Fibroblast of lung (primary cell): ENCODE measurements around the gene ADAD2. TPM values are rescaled to one million over a fixed set of nuclear protein-coding genes. Genes with fewer than 3 reads are reported as not detected.
"Not testable (repeated sequence)": the region's sequence is repeated elsewhere in the genome, so short reads cannot be mapped to it uniquely, and the experiment has no call there.

Experiments used
- DNase-seq, 2 donors: peaks; one replicate each; pipeline versions ENCODE4 v3.0.0 to v3.0.0-alpha.2; 2010; ENCODE audit warnings: low read depth in 2 of 2
- H2AFZ ChIP-seq: 2 replicates; pipeline ENCODE4 v1.5.1; 2012; ENCODE audit warnings: low read length, control low read depth, inconsistent platforms
- H3K27ac ChIP-seq: 2 replicates; pipeline ENCODE4 v1.5.1; 2011; ENCODE audit warnings: low read length, control low read depth; ENCODE audit not compliant: insufficient read depth
- H3K27me3 ChIP-seq: 2 replicates; pipeline ENCODE4 v1.5.1; 2011; ENCODE audit warnings: mild to moderate bottlenecking, low read length; ENCODE audit not compliant: control insufficient read depth, insufficient read depth
- H3K36me3 ChIP-seq: 2 replicates; pipeline ENCODE4 v1.5.1; 2011; ENCODE audit warnings: low read length; ENCODE audit not compliant: control insufficient read depth, insufficient read depth
- H3K4me1 ChIP-seq: 2 replicates; pipeline ENCODE4 v1.5.1; 2011; ENCODE audit warnings: low read length; ENCODE audit not compliant: control insufficient read depth, insufficient read depth; ENCODE audit errors: extremely low read depth
- H3K4me2 ChIP-seq: 2 replicates; pipeline ENCODE4 v1.5.1; 2011; ENCODE audit warnings: low read length, control low read depth; ENCODE audit not compliant: insufficient read depth; ENCODE audit errors: extremely low read depth
- H3K4me3 ChIP-seq, 4 experiments: fragments of 200-600 bp in 1 of 4; sonication (generic) in 1 of 4; replicated peaks in 1 of 4; 2 replicates each; pipeline ENCODE4 v1.5.1; 2011 to 2016; ENCODE audit warnings: low read length in 4 of 4, low read depth in 3 of 4, mild to moderate bottlenecking in 3 of 4, control low read depth in 2 of 4, inconsistent platforms in 1 of 4, mixed read lengths in 1 of 4; ENCODE audit not compliant: insufficient read depth in 1 of 4; ENCODE audit errors: control extremely low read depth in 1 of 4
- H3K79me2 ChIP-seq: 2 replicates; pipeline ENCODE4 v1.5.1; 2012; ENCODE audit warnings: mild to moderate bottlenecking, low read length, inconsistent platforms; ENCODE audit not compliant: control insufficient read depth, insufficient read depth
- H3K9ac ChIP-seq: 2 replicates; pipeline ENCODE4 v1.5.1; 2011; ENCODE audit warnings: mild to moderate bottlenecking, low read length, control low read depth; ENCODE audit not compliant: insufficient read depth
- H3K9me3 ChIP-seq: 2 replicates; pipeline ENCODE4 v1.5.1; 2012; ENCODE audit warnings: low read depth, low read length; ENCODE audit not compliant: control insufficient read depth, insufficient read depth
- H4K20me1 ChIP-seq: 2 replicates; pipeline ENCODE4 v1.5.1; 2011; ENCODE audit warnings: low read length; ENCODE audit not compliant: control insufficient read depth, insufficient read depth; ENCODE audit errors: extremely low read depth
- EZH2 ChIP-seq: IDR thresholded peaks from 2 replicates; pipeline ENCODE4 v1.5.1; 2012; ENCODE audit warnings: low read length, control low read depth, mild to moderate bottlenecking; ENCODE audit errors: missing control alignments
- polyA plus RNA-seq, 2 donors: library from polyadenylated mRNA; depleted of rRNA in 1 of 2; stranded (reverse) in 1 of 2; unstranded in 1 of 2; fragments of >200 nt; gene quantifications; 2 replicates each; pipeline ENCODE4 v1.2.1, GENCODE V29; 2011 to 2012; ENCODE audit warnings: missing spikeins in 1 of 2
- total RNA-seq: library from RNA; depleted of rRNA; stranded (reverse); fragments of >200 nt; gene quantifications from 2 replicates; pipeline ENCODE4 v1.2.1, GENCODE V29; 2014
- TF ChIP-seq, protein P1 (sequence below), 2 donors: IDR thresholded peaks in 1 of 2; conservative IDR thresholded peaks in 1 of 2; 1 replicate in 1 of 2; 2 replicates in 1 of 2; pipeline ENCODE4 v1.5.1; 2011 to 2012; ENCODE audit warnings: low read length in 2 of 2, control low read depth in 1 of 2, inconsistent platforms in 1 of 2, low read depth in 1 of 2, mild to moderate bottlenecking in 1 of 2

ADAD2 gene
- total and polyA plus RNA-seq, 2 donors (not counting 1 experiment from before 2014, with no cell fraction given), result not detected

DNA sequence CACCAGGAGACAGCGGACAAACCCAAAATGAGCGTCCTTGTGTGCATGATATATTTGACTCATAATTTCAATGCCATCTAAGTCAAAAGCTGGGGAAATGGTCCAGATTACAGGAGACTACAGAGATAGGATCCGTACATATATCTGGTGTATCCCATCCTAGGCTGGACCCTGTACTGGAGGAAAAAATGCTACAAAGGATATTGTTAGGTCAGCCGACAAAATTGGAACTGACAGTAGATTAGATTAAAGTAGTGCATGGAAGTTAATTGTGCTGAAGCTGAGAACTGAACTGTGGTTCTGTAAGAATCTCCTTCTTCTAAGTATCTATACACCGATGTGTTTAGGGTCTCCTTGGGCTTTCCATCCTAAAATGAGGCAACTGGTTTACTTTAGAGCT, 24.6 kb downstream of the ADAD2 start:
- H3K27me3 ChIP-seq, result peaks cover 3% of the 10 kb centered on the region
- no peak overlapping the region for H2AFZ ChIP-seq
- DNase-seq, result no peak
- TF ChIP-seq, protein P1, sequence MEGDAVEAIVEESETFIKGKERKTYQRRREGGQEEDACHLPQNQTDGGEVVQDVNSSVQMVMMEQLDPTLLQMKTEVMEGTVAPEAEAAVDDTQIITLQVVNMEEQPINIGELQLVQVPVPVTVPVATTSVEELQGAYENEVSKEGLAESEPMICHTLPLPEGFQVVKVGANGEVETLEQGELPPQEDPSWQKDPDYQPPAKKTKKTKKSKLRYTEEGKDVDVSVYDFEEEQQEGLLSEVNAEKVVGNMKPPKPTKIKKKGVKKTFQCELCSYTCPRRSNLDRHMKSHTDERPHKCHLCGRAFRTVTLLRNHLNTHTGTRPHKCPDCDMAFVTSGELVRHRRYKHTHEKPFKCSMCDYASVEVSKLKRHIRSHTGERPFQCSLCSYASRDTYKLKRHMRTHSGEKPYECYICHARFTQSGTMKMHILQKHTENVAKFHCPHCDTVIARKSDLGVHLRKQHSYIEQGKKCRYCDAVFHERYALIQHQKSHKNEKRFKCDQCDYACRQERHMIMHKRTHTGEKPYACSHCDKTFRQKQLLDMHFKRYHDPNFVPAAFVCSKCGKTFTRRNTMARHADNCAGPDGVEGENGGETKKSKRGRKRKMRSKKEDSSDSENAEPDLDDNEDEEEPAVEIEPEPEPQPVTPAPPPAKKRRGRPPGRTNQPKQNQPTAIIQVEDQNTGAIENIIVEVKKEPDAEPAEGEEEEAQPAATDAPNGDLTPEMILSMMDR (conservative IDR thresholded peaks at IDR 0.05 in 1 of 2, IDR thresholded peaks at IDR 0.05 in 1 of 2; ENCODE audit: low read depth in 1 of 2, low read length in 2 of 2), result no peak
- TF ChIP-seq EZH2, result no peak
- H3K27ac ChIP-seq, result no peak overlapping the region
- no peaks in the 10 kb centered on the region for H3K79me2 ChIP-seq
- no peaks in the 10 kb centered on the region for H3K9me3 ChIP-seq
- H3K36me3 ChIP-seq, result no peaks in the 10 kb centered on the region
- no peaks in the 10 kb centered on the region for H3K4me1 ChIP-seq
- no peak overlapping the region for H3K4me2 ChIP-seq
- no peak overlapping the region for H3K9ac ChIP-seq
- H4K20me1 ChIP-seq, result no peaks in the 10 kb centered on the region
- no peak overlapping the region for H3K4me3 ChIP-seq

DNA sequence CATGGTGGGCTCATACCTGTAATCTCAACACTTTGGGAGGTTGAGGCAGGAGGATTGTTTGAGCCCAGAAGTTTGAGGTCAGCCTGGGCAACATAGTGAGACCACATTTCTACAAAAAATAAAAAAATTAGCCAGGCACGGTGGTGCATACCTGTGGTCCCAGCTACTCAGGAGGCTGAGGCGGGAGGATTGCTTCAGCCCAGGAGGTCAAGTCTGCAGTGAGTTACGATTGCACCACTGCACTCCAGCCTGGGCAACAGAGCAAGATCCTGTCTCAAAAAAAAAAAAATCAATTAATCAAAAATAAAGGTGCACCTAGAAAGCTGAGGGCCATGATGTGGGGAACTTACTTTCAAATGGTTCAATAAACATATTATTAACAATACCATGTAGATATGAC, 25.2 kb downstream of the ADAD2 start:
- H2AFZ ChIP-seq, H3K4me2 ChIP-seq, H3K79me2 ChIP-seq, H3K9ac ChIP-seq, H4K20me1 ChIP-seq, H3K4me1 ChIP-seq, H3K36me3 ChIP-seq, H3K9me3 ChIP-seq, H3K27me3 ChIP-seq, DNase-seq, H3K4me3 ChIP-seq, H3K27ac ChIP-seq: not testable (repeated sequence)

DNA sequence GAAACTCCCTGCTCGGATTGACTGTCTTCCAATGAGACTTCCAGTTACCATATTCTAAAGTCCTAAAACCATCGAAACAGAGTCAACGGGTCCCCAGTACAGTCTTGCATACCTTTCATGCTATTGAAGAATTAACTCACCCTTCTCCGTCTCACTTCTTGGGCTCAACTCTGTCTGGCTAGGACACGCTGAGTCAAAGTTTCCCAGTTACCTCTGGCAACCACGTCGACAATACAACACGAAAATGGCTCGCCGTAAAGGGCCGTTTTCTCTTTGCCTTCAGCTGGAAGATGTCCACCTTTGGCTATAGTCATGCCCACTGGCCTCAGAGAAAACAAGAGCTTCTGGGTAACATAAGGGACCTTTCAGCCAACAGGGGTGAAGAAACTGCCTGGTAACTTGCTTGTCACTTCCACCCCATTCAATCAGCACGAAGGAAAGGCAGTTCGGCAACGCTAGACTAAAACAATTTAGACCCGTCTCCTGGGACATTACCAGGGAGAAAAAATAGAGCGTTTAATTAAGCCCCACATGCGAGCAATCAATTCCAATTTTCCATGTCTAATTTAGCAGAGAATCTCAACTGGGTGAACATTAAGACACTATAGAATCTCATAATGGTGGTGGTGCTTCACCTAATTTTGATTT, 27.3 kb downstream of the ADAD2 start:
- Histone ChIP-seq H3K9ac (no peak overlapping the region), H3K4me1 (no peaks in the 10 kb centered on the region), H3K9me3 (no peaks in the 10 kb centered on the region), H4K20me1 (no peaks in the 10 kb centered on the region), H3K27me3 (peaks cover 3% of the 10 kb centered on the region), H3K4me2 (no peak overlapping the region), H3K79me2 (no peaks in the 10 kb centered on the region), H2AFZ (no peak overlapping the region), H3K4me3 (no peak overlapping the region), H3K36me3 (no peaks in the 10 kb centered on the region), H3K27ac (no peak overlapping the region)
- DNase-seq, result peak in 1 of 2 donors; percentile 42
- TF ChIP-seq EZH2, result no peak
- TF ChIP-seq, protein P1 (conservative IDR thresholded peaks at IDR 0.05 in 1 of 2, IDR thresholded peaks at IDR 0.05 in 1 of 2; ENCODE audit: low read depth in 1 of 2, low read length in 2 of 2), result no peak
